ENCODE data around the gene PLEKHH3.
A peak's percentile ranks its signal among the peaks of the same experiment; 100 is the strongest.

PLEKHH3 gene

GRCh38 chr17:42687707-42688320, 11.0 kb upstream of the PLEKHH3 start:
- no peak for DNase-seq (ENCODE audit: low read depth in 2 of 2, low spot score in 1 of 2)

GRCh38 chr17:42686520-42687128, 9.8 kb upstream of the PLEKHH3 start:
- no peak for DNase-seq (ENCODE audit: low read depth in 2 of 2, low spot score in 1 of 2)

- DNase-seq (ENCODE audit: low read depth in 2 of 2, low spot score in 1 of 2) = no peak
These were observed 9.0 kb upstream of the PLEKHH3 start for GRCh38 chr17:42685831-42686230.

GRCh38 chr17:42684929-42685556, 8.2 kb upstream of the PLEKHH3 start:
- DNase-seq (ENCODE audit: low read depth in 2 of 2, low spot score in 1 of 2) = no peak

GRCh38 chr17:42683407-42684034, 6.7 kb upstream of the PLEKHH3 start:
- DNase-seq (ENCODE audit: low read depth in 2 of 2, low spot score in 1 of 2) = no peak

GRCh38 chr17:42682722-42683403, 6.1 kb upstream of the PLEKHH3 start:
- DNase-seq (ENCODE audit: low read depth in 2 of 2, low spot score in 1 of 2) = no peak

GRCh38 chr17:42681976-42682721, 5.4 kb upstream of the PLEKHH3 start, which contains the start of gene CNTNAP1:
Gene CNTNAP1 (plus strand): TSS chr17:42682531. CDS start chr17:42682830, 299 bp downstream.
- no peak for DNase-seq (ENCODE audit: low read depth in 2 of 2, low spot score in 1 of 2)

GRCh38 chr17:42680331-42680808, 3.6 kb upstream of the PLEKHH3 start:
- DNase-seq (ENCODE audit: low read depth in 2 of 2, low spot score in 1 of 2) = no peak

- DNase-seq (ENCODE audit: low read depth in 2 of 2, low spot score in 1 of 2) = peak in 1 of 2 donors; percentile 41
These were observed 2.9 kb upstream of the PLEKHH3 start for GRCh38 chr17:42679492-42680330.

GRCh38 chr17:42678951-42679491, 2.2 kb upstream of the PLEKHH3 start:
- DNase-seq (ENCODE audit: low read depth in 2 of 2, low spot score in 1 of 2) = no peak

GRCh38 chr17:42677921-42678781, 1.4 kb upstream of the PLEKHH3 start:
- DNase-seq (ENCODE audit: low read depth in 2 of 2, low spot score in 1 of 2) = peak in 1 of 2 donors; percentile 45

GRCh38 chr17:42677012-42677857, 441 bp upstream of the PLEKHH3 start:
- peak; percentile 96 to 97 for DNase-seq (ENCODE audit: low read depth in 2 of 2, low spot score in 1 of 2)

GRCh38 chr17:42675965-42676423, 800 bp downstream of the PLEKHH3 start:
- no peak for DNase-seq (ENCODE audit: low read depth in 2 of 2, low spot score in 1 of 2)

- no peak for DNase-seq (ENCODE audit: low read depth in 2 of 2, low spot score in 1 of 2)
These were observed 1.3 kb downstream of the PLEKHH3 start for GRCh38 chr17:42675348-42675964.

GRCh38 chr17:42674755-42675347, 1.9 kb downstream of the PLEKHH3 start:
- no peak for DNase-seq (ENCODE audit: low read depth in 2 of 2, low spot score in 1 of 2)

- no peak for DNase-seq (ENCODE audit: low read depth in 2 of 2, low spot score in 1 of 2)
These were observed 2.7 kb downstream of the PLEKHH3 start for GRCh38 chr17:42673885-42674754.

Data from stimulated activated CD8-positive, alpha-beta memory T cell treated with anti-CD3 and anti-CD28 coated beads, Interleukin-4, amount 100 ng/mL, for 4 hours (primary cell).